ENCODE data around the gene ZNF692.
"Not testable (repeated sequence)": the region's sequence is repeated elsewhere in the genome, so short reads cannot be mapped to it uniquely, and the experiment has no call there.

Gene ZNF692

GRCh38 chr1:248805876-248806275 is 53.0 kb downstream of the ZNF692 start:
- no peaks in the 10 kb centered on the region for H3K79me2 ChIP-seq
- H3K27me3 ChIP-seq (ENCODE audit: control insufficient read depth, insufficient read depth, low read length): no peaks in the 10 kb centered on the region
- no peaks in the 10 kb centered on the region for H3K9me3 ChIP-seq (ENCODE audit: control insufficient read depth, low read length)
- no peak overlapping the region for H2AFZ ChIP-seq
- H3K4me1 ChIP-seq: no peaks in the 10 kb centered on the region
- no peak overlapping the region for H3K4me3 ChIP-seq (ENCODE audit: low read depth, low read length)
- H3K27ac ChIP-seq: no peak overlapping the region
- no peak overlapping the region for H3K9ac ChIP-seq
- TF ChIP-seq, protein P1, sequence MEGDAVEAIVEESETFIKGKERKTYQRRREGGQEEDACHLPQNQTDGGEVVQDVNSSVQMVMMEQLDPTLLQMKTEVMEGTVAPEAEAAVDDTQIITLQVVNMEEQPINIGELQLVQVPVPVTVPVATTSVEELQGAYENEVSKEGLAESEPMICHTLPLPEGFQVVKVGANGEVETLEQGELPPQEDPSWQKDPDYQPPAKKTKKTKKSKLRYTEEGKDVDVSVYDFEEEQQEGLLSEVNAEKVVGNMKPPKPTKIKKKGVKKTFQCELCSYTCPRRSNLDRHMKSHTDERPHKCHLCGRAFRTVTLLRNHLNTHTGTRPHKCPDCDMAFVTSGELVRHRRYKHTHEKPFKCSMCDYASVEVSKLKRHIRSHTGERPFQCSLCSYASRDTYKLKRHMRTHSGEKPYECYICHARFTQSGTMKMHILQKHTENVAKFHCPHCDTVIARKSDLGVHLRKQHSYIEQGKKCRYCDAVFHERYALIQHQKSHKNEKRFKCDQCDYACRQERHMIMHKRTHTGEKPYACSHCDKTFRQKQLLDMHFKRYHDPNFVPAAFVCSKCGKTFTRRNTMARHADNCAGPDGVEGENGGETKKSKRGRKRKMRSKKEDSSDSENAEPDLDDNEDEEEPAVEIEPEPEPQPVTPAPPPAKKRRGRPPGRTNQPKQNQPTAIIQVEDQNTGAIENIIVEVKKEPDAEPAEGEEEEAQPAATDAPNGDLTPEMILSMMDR (IDR thresholded peaks at IDR 0.05): no peak
- no peak overlapping the region for H3K4me2 ChIP-seq (ENCODE audit: low read length)
- H3K36me3 ChIP-seq (ENCODE audit: control insufficient read depth, insufficient read depth, low read length): no peaks in the 10 kb centered on the region

DNA sequence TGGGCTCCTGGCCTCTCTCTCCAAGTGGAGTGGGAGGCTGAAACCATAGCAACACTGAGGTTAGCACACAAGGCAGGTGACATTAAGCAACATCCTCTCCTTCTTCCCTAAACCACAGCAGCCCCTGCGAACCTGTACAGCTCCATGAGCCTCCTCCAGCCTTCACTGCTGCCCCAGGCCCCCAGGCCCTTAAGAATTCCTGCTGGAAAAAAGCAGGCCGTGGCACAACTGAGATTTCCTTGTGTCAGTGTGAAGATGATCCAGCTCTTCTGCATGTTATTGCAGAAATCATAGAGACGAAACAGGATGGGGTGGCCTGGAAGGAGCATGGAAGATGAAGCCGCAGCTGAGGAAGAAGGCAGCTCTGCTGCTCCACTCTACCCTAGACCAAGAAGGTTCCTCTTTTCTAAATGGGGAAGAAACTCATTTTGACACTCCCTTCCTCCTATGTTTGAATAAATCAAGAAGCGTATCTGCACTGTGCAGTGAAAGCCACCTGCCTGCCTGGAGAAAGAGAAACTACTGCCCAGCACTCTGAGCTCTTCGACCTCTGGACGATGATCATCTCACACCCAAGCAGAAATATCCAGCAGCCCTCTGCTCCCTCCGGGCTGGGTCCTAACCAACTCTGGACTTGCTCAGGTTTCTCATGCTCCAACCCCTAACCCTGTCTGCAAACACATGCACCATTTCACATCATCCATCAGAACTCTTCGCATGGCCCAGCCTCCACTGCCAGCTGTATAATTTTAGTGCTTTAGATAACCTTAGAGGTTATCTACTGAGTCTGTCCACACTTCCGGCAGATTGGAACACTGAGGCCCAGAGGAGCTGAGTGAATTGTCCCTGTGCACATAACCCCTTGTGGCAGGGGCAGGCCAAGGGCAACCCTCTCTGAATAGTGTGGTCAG is 53.9 kb downstream of the ZNF692 start:
- Histone ChIP-seq H3K79me2 (no peaks in the 10 kb centered on the region), H3K4me2 (ENCODE audit: low read length) (no peak overlapping the region), H3K9me3 (ENCODE audit: control insufficient read depth, low read length) (no peaks in the 10 kb centered on the region), H2AFZ (no peak overlapping the region), H3K4me3 (ENCODE audit: low read depth, low read length) (no peak overlapping the region), H3K4me1 (no peaks in the 10 kb centered on the region), H3K9ac (no peak overlapping the region), H3K27ac (no peak overlapping the region), H3K36me3 (ENCODE audit: control insufficient read depth, insufficient read depth, low read length) (no peaks in the 10 kb centered on the region), H3K27me3 (ENCODE audit: control insufficient read depth, insufficient read depth, low read length) (no peaks in the 10 kb centered on the region)
- TF ChIP-seq, protein P1 (IDR thresholded peaks at IDR 0.05): no peak

DNA sequence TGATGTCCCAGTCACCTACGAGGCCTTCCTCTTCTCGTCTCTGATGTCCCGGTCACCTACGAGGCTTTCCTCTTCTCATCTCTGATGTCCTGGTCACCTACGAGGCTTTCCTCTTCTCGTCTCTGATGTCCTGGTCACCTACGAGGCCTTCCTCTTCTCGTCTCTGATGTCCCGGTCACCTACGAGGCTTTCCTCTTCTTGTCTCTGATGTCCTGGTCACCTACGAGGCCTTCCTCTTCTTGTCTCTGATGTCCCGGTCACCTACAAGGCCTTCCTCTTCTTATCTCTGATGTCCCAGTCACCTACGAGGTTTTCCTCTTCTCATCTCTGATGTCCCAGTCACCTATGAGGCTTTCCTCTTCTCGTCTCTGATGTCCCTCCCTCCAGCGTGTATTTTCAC is 55.4 kb downstream of the ZNF692 start:
- not testable (repeated sequence) for H3K9ac ChIP-seq; H3K4me1 ChIP-seq; H3K36me3 ChIP-seq (ENCODE audit: control insufficient read depth, insufficient read depth, low read length); H3K4me2 ChIP-seq (ENCODE audit: low read length); H3K4me3 ChIP-seq (ENCODE audit: low read depth, low read length); H3K27me3 ChIP-seq (ENCODE audit: control insufficient read depth, insufficient read depth, low read length); H2AFZ ChIP-seq; H3K27ac ChIP-seq; H3K79me2 ChIP-seq; H3K9me3 ChIP-seq (ENCODE audit: control insufficient read depth, low read length)

DNA sequence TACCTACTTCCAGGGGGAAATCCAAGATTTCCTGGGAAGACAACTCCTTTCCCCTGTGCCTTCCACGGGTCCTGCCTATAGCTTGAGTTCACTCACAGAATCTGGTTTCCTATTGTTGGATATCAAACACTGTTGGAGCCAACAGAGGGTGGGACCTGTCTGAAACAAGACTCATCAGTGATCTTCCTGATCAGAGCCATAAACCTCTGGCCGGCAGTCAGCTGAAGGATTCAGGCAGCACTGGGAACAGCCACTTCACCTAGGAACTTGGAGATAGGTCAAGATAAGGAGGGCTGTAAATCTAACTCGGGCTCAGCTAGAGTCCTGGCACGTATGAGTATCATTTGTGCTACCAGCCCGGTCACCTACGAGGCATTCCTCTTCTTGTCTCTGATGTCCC is 56.4 kb downstream of the ZNF692 start:
- no peaks in the 10 kb centered on the region for H3K27me3 ChIP-seq (ENCODE audit: control insufficient read depth, insufficient read depth, low read length)
- no peaks in the 10 kb centered on the region for H3K9me3 ChIP-seq (ENCODE audit: control insufficient read depth, low read length)
- H3K4me2 ChIP-seq (ENCODE audit: low read length): no peak overlapping the region
- no peak overlapping the region for H3K9ac ChIP-seq
- H2AFZ ChIP-seq: no peak overlapping the region
- no peak overlapping the region for H3K27ac ChIP-seq
- H3K36me3 ChIP-seq (ENCODE audit: control insufficient read depth, insufficient read depth, low read length): no peaks in the 10 kb centered on the region
- H3K4me3 ChIP-seq (ENCODE audit: low read depth, low read length): no peak overlapping the region
- TF ChIP-seq, protein P1 (IDR thresholded peaks at IDR 0.05): no peak
- H3K79me2 ChIP-seq: no peaks in the 10 kb centered on the region
- H3K4me1 ChIP-seq: no peaks in the 10 kb centered on the region

- no peak overlapping the region for H3K27ac ChIP-seq
- TF ChIP-seq, protein P1 (IDR thresholded peaks at IDR 0.05): no peak
- no peaks in the 10 kb centered on the region for H3K27me3 ChIP-seq (ENCODE audit: control insufficient read depth, insufficient read depth, low read length)
- no peaks in the 10 kb centered on the region for H3K79me2 ChIP-seq
- H3K9me3 ChIP-seq (ENCODE audit: control insufficient read depth, low read length): no peaks in the 10 kb centered on the region
- H3K36me3 ChIP-seq (ENCODE audit: control insufficient read depth, insufficient read depth, low read length): no peaks in the 10 kb centered on the region
- no peak overlapping the region for H3K9ac ChIP-seq
- H2AFZ ChIP-seq: no peak overlapping the region
- H3K4me1 ChIP-seq: no peaks in the 10 kb centered on the region
- no peak overlapping the region for H3K4me2 ChIP-seq (ENCODE audit: low read length)
- no peak overlapping the region for H3K4me3 ChIP-seq (ENCODE audit: low read depth, low read length)
Observed at GRCh38 chr1:248800459-248800858, 58.4 kb downstream of the ZNF692 start.

Data from parathyroid adenoma (tissue), 2 donors.